Effector CD4-positive, alpha-beta T cell (primary cell): ENCODE data around the gene MRLN.
"Not testable (repeated sequence)": the region's sequence is repeated elsewhere in the genome, so short reads cannot be mapped to it uniquely, and the experiment has no call there.

Experiments used
- DNase-seq: peaks from one replicate; pipeline ENCODE4 v3.0.0-alpha.2; 2020

Gene MRLN

GRCh38 chr10:59744762-59745161 is 8.5 kb downstream of the MRLN start:
- DNase-seq: not testable (repeated sequence)

GRCh38 chr10:59744156-59744555 is 9.1 kb downstream of the MRLN start:
- not testable (repeated sequence) for DNase-seq

- no peak for DNase-seq
These were observed 11.7 kb downstream of the MRLN start for GRCh38 chr10:59741583-59741982.

- DNase-seq: no peak
These were observed 12.2 kb downstream of the MRLN start for GRCh38 chr10:59741048-59741447.

- DNase-seq: no peak
These were observed 16.5 kb downstream of the MRLN start for GRCh38 chr10:59736749-59737148.

GRCh38 chr10:59735296-59735695 is 18.0 kb downstream of the MRLN start:
- no peak for DNase-seq

- DNase-seq: no peak
These were observed 19.2 kb downstream of the MRLN start for GRCh38 chr10:59734014-59734462.

GRCh38 chr10:59733321-59734013 is 19.8 kb downstream of the MRLN start:
- not testable (repeated sequence) for DNase-seq

- DNase-seq: not testable (repeated sequence)
These were observed 20.4 kb downstream of the MRLN start for GRCh38 chr10:59732849-59733248.

GRCh38 chr10:59729167-59729566 is 24.1 kb downstream of the MRLN start:
- not testable (repeated sequence) for DNase-seq

GRCh38 chr10:59724098-59724938 is 28.9 kb downstream of the MRLN start:
- DNase-seq: no peak

- DNase-seq: no peak
These were observed 32.9 kb downstream of the MRLN start for GRCh38 chr10:59720377-59720776.

GRCh38 chr10:59719374-59719773 is 33.9 kb downstream of the MRLN start:
- no peak for DNase-seq

- DNase-seq: no peak
These were observed 35.0 kb downstream of the MRLN start for GRCh38 chr10:59718257-59718656.

GRCh38 chr10:59713196-59713821 is 39.9 kb downstream of the MRLN start:
- no peak for DNase-seq

- no peak for DNase-seq
These were observed 41.3 kb downstream of the MRLN start for GRCh38 chr10:59711871-59712494.

- no peak for DNase-seq
These were observed 43.7 kb downstream of the MRLN start, which contains the start of gene SLC16A9 for GRCh38 chr10:59709395-59710125. Gene SLC16A9 (minus strand): TSS chr10:59709850. CDS start chr10:59684291, 25,559 bp downstream.

- DNase-seq: no peak
These were observed 44.4 kb downstream of the MRLN start for GRCh38 chr10:59708816-59709394.

GRCh38 chr10:59706851-59707797 is 46.1 kb downstream of the MRLN start:
- DNase-seq: no peak

- DNase-seq: no peak
These were observed 47.3 kb downstream of the MRLN start for GRCh38 chr10:59705931-59706330.

- DNase-seq: no peak
These were observed 48.6 kb downstream of the MRLN start for GRCh38 chr10:59704630-59705029.
